Measurements from ENCODE around the gene DYNLT2.

GRCh38 chr6:169714595-169714994, 36.8 kb downstream of the DYNLT2 start:
- no peak for TF ChIP-seq CTCF (IDR thresholded peaks at IDR 0.05; ENCODE audit: low read depth, low read length, poor library complexity, severe bottlenecking)
- no peak for TF ChIP-seq EZH2phosphoT487 (IDR thresholded peaks at IDR 0.05; ENCODE audit: borderline replicate concordance, low read length)

Measured in DOHH2 (cell line).